ENCODE measurements around the gene NAPSA. TPM values are rescaled to one million over a fixed set of nuclear protein-coding genes. Genes with fewer than 3 reads are reported as not detected.

NAPSA gene
- total and polyA plus RNA-seq, 9 of the 15 experiments (the other 6 are each of a cell fraction or from before 2014, with no cell fraction given) = 0.25 to 1.9 (median 0.69) TPM

GRCh38 chr19:50383852-50384684 lies 18.6 kb upstream of the NAPSA start, which contains the start of gene POLD1 (continued):
- TF ChIP-seq, protein P1, sequence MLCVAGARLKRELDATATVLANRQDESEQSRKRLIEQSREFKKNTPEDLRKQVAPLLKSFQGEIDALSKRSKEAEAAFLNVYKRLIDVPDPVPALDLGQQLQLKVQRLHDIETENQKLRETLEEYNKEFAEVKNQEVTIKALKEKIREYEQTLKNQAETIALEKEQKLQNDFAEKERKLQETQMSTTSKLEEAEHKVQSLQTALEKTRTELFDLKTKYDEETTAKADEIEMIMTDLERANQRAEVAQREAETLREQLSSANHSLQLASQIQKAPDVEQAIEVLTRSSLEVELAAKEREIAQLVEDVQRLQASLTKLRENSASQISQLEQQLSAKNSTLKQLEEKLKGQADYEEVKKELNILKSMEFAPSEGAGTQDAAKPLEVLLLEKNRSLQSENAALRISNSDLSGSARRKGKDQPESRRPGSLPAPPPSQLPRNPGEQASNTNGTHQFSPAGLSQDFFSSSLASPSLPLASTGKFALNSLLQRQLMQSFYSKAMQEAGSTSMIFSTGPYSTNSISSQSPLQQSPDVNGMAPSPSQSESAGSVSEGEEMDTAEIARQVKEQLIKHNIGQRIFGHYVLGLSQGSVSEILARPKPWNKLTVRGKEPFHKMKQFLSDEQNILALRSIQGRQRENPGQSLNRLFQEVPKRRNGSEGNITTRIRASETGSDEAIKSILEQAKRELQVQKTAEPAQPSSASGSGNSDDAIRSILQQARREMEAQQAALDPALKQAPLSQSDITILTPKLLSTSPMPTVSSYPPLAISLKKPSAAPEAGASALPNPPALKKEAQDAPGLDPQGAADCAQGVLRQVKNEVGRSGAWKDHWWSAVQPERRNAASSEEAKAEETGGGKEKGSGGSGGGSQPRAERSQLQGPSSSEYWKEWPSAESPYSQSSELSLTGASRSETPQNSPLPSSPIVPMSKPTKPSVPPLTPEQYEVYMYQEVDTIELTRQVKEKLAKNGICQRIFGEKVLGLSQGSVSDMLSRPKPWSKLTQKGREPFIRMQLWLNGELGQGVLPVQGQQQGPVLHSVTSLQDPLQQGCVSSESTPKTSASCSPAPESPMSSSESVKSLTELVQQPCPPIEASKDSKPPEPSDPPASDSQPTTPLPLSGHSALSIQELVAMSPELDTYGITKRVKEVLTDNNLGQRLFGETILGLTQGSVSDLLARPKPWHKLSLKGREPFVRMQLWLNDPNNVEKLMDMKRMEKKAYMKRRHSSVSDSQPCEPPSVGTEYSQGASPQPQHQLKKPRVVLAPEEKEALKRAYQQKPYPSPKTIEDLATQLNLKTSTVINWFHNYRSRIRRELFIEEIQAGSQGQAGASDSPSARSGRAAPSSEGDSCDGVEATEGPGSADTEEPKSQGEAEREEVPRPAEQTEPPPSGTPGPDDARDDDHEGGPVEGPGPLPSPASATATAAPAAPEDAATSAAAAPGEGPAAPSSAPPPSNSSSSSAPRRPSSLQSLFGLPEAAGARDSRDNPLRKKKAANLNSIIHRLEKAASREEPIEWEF (CRISPR knock-in tag; IDR thresholded peaks at IDR 0.05) = no peak
- TF ChIP-seq HNRNPLL (IDR thresholded peaks at IDR 0.05; ENCODE audit: low read depth, low read length, poor library complexity, severe bottlenecking) = no peak
- TF ChIP-seq PYGO2 (tag; IDR thresholded peaks at IDR 0.05) = no peak
- TF ChIP-seq ZNF253 (CRISPR knock-in tag; conservative IDR thresholded peaks at IDR 0.05) = no peak
- TF ChIP-seq ZNF311 (CRISPR knock-in tag; IDR thresholded peaks at IDR 0.05) = no peak
- no peak for TF ChIP-seq NFATC3 (IDR thresholded peaks at IDR 0.05)
- no peak for TF ChIP-seq TFAM (CRISPR knock-in tag; conservative IDR thresholded peaks at IDR 0.05)
- no peak for TF ChIP-seq C11orf30 (IDR thresholded peaks at IDR 0.05; ENCODE audit: low read depth)
- peak in 1 of 3 experiments; percentile 67; a peak in 1 of 6 replicates for TF ChIP-seq ZBTB11 (CRISPR knock-in tag; IDR thresholded peaks at IDR 0.05)
- no peak for TF ChIP-seq ARID3A (IDR thresholded peaks at IDR 0.05; ENCODE audit: borderline replicate concordance, low read depth, low read length)
- TF ChIP-seq ESRRA (IDR thresholded peaks at IDR 0.05; ENCODE audit: borderline replicate concordance, low read depth) = peak; percentile 61; the same call in 1 of the 2 replicates
- TF ChIP-seq MEF2D (tag; conservative IDR thresholded peaks at IDR 0.05; ENCODE audit: low read depth) = no peak
- TF ChIP-seq MYNN (IDR thresholded peaks at IDR 0.05) = no peak; the same call in 1 of the 2 replicates
- no peak for TF ChIP-seq MYNN (CRISPR knock-in tag; IDR thresholded peaks at IDR 0.05)
- no peak; the same call in 1 of the 2 replicates for TF ChIP-seq JUND (IDR thresholded peaks at IDR 0.05; ENCODE audit: borderline replicate concordance, low read depth, low read length)
- TF ChIP-seq JUND (tag; IDR thresholded peaks at IDR 0.05; ENCODE audit: borderline replicate concordance, low read depth, low read length) = no peak

Measured in K562 (cell line).